ENCODE results near the gene CGNL1.

The CGNL1 gene

DNA sequence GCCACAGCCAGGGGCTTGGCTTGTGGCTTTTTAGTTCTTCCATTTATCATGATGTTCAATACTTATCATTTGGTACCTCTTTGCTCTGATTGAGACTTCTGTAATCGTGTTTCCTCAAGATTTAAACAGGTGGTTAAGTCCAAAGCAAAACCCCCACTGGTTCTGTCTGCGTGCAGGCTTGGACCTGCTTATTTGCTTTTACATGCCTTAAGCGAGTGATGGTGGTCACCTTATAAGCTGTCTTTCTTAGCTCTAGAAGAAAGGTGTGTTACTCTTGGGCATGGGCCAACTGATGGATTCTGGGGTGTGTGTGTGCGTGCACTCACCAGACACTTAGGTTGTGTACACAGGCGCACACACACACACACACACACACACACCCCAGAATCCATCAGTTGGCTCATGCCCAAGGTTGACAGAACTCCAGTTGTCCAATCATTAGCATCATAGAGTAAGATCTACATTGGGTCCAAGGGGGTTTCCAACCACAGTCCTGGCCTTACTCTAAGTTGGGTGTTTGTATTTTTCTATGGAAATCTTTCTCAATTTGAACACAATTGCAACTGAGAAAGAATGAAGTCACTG, 216.6 kb downstream of the CGNL1 start:
- TF ChIP-seq, protein P1, sequence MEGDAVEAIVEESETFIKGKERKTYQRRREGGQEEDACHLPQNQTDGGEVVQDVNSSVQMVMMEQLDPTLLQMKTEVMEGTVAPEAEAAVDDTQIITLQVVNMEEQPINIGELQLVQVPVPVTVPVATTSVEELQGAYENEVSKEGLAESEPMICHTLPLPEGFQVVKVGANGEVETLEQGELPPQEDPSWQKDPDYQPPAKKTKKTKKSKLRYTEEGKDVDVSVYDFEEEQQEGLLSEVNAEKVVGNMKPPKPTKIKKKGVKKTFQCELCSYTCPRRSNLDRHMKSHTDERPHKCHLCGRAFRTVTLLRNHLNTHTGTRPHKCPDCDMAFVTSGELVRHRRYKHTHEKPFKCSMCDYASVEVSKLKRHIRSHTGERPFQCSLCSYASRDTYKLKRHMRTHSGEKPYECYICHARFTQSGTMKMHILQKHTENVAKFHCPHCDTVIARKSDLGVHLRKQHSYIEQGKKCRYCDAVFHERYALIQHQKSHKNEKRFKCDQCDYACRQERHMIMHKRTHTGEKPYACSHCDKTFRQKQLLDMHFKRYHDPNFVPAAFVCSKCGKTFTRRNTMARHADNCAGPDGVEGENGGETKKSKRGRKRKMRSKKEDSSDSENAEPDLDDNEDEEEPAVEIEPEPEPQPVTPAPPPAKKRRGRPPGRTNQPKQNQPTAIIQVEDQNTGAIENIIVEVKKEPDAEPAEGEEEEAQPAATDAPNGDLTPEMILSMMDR (IDR thresholded peaks at IDR 0.05; ENCODE audit: control insufficient read depth, extremely low read depth, insufficient read depth), result no peak
- no peak for DNase-seq (ENCODE audit: low read depth)

DNA sequence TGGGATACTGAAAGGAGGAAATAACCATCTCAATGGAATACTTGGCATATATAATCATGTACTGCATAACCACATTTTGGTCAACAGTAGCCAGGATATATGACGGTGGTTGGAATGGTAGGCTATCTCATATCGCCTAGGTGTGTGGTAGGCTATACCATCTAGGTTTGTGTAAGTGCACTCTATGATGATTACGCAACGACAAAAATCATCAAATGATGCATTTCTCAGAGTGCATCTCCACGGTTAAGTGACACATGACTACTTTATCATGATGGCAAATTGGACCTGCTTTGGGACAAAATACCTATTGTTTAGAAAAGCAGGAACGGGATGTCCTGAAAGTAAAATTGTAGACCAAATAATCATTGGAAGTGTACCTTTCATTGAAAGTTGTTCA, 218.2 kb downstream of the CGNL1 start:
- no peak overlapping the region for H3K4me3 ChIP-seq (ENCODE audit: low read depth, low read length)
- TF ChIP-seq, protein P1 (IDR thresholded peaks at IDR 0.05; ENCODE audit: control insufficient read depth, extremely low read depth, insufficient read depth), result no peak
- no peak for DNase-seq (ENCODE audit: low read depth)

More for the DNA sequence above, 216.6 kb downstream of the CGNL1 start:
- H3K4me3 ChIP-seq (ENCODE audit: low read depth, low read length), result no peak overlapping the region

DNA sequence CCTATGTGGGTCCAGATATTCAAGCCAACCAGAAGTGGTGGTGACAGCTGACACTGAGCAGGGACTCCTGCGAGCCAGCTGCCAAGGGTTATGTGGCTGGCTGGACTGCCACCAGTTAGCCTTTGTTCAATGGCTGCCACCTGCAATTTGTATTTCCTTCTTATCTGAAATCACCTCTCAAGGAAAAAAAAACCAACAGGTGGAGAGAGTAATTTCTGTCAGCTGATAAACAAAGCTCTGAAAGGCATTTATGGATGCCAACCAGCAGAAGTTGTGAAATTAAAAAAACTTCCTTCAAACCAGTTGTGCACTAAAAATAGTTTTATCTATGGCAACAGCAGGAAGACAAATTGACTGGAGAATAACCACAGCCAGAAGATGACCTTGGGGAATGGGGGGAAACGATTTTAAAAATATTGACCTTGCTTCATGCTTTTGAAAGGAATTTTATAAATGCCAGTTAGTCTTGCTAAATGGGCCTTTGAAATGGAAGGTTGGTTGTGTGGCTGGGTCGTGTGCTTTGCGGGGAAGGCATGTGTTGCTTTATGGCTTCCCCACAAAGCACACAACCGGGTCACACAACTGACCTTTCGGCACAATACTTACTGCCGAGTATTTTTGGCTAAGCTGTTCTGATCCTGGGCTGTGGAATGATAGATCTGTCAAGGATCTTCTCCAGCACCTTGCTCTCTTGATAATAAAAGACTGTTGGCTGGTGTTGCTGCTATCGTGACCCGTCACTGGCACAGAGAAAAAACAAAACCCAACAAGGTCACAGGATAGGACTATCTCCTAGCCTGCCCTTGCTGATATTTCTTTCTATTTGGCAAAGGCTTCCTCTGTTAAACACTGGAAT, 218.9 kb downstream of the CGNL1 start:
- TF ChIP-seq, protein P1 (IDR thresholded peaks at IDR 0.05; ENCODE audit: control insufficient read depth, extremely low read depth, insufficient read depth), result no peak
- DNase-seq (ENCODE audit: low read depth), result no peak

DNA sequence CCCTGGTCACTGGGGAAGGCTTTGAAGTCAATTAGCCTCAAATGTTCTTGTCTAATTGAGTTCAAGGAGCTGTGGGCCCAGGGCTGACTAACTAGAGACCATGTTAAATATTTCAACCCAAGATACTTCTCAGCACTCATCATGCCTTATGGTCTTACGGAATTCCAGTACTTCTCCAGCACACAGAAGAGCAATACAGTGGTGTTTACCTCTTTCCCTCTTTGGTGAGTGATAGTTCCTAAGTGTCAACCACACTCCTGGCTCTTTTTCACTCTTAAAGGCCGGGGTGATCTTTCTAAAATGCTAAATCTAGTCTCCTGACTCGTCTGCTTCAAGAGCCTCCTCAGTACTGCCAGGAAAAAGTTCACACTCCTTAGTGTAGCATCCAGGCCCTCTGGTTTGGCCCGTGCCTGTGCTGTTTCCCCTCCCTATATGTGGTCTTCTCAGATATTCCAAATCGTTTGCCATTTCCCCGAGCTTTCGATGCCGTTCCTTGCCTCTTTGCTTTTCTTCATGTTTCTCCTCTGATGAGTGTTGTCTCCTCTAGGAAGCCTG, 220.1 kb downstream of the CGNL1 start:
- TF ChIP-seq, protein P1 (IDR thresholded peaks at IDR 0.05; ENCODE audit: control insufficient read depth, extremely low read depth, insufficient read depth), result no peak
- H3K4me3 ChIP-seq (ENCODE audit: low read depth, low read length), result no peak overlapping the region
- no peak for DNase-seq (ENCODE audit: low read depth)

More for the DNA sequence above, 218.9 kb downstream of the CGNL1 start:
- H3K4me3 ChIP-seq (ENCODE audit: low read depth, low read length), result no peak overlapping the region

DNA sequence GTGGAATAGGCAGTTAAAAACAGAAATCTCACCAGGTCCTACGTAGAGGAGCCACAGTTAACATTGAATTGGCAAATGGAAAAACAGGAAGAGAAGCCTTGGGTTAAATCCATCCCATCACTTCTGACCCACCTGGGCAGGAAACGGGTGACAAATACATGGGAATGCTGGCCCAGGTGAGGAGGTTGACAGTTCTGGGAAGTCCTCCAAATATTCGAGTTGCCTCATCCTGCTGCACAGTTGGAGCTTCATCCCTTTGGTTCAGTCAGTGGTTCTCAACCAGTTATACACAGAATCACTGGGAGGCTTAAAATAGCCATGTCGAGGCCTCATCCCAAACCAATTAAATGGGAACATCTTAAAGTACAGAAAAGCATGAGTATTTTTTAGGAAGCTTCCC, 220.7 kb downstream of the CGNL1 start:
- no peak overlapping the region for H3K4me3 ChIP-seq (ENCODE audit: low read depth, low read length)
- peak; percentile 61 for DNase-seq (ENCODE audit: low read depth)
- TF ChIP-seq, protein P1 (IDR thresholded peaks at IDR 0.05; ENCODE audit: control insufficient read depth, extremely low read depth, insufficient read depth), result no peak

DNA sequence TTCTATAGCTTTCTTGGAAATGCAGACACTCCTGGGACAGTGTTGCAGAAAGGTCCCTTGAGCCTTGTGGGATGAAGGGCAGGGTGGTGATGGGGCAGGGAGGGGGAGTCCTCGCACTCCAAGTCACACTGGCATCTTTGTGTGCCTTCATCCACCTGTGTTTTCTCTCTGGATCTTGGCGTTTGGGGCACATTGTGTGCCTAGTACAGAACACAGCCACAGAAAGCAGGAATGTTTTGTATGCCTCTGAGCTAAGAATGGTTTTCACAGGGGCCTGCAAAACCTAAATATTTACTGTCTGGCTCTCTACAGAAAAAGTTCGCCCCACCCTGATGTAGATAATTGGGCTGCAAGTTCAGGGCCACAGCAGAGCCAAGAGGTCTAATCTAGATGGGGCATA, 221.1 kb downstream of the CGNL1 start:
- TF ChIP-seq, protein P1 (IDR thresholded peaks at IDR 0.05; ENCODE audit: control insufficient read depth, extremely low read depth, insufficient read depth), result no peak
- no peak for DNase-seq (ENCODE audit: low read depth)
- H3K4me3 ChIP-seq (ENCODE audit: low read depth, low read length), result no peak overlapping the region
